H9 (cell line): ENCODE data around the gene C4orf51. TPM values are rescaled to one million over a fixed set of nuclear protein-coding genes. Genes with fewer than 3 reads are reported as not detected.

Experiments used
- DNase-seq: peaks from one replicate; pipeline ENCODE4 v3.0.0-alpha.2; 2017
- H2AFZ ChIP-seq: one replicate; pipeline ENCODE4 v1.6.1; 2013; ENCODE audit warnings: mild to moderate bottlenecking, low read length, control low read depth, moderate library complexity
- H2AK5ac ChIP-seq: 2 replicates; pipeline ENCODE4 v1.6.1; 2013; ENCODE audit warnings: low read length, control low read depth, mixed read lengths; ENCODE audit not compliant: insufficient read length
- H2BK120ac ChIP-seq: one replicate; pipeline ENCODE4 v1.6.1; 2013; ENCODE audit warnings: low read depth, mild to moderate bottlenecking, low read length, control low read depth, inconsistent platforms; ENCODE audit not compliant: poor library complexity, severe bottlenecking
- H2BK12ac ChIP-seq: 2 replicates; pipeline ENCODE4 v1.6.1; 2013; ENCODE audit warnings: low read length, control low read depth, mixed read lengths, low read depth; ENCODE audit not compliant: insufficient read length
- H2BK15ac ChIP-seq: 2 replicates; pipeline ENCODE4 v1.6.1; 2013; ENCODE audit warnings: low read depth, low read length, control low read depth
- H2BK20ac ChIP-seq: one replicate; pipeline ENCODE4 v1.6.1; 2013; ENCODE audit warnings: low read depth, mild to moderate bottlenecking, low read length, control low read depth, inconsistent platforms; ENCODE audit not compliant: poor library complexity, severe bottlenecking
- H2BK5ac ChIP-seq: 2 replicates; pipeline ENCODE4 v1.6.1; 2013; ENCODE audit warnings: low read length, control low read depth, mixed read lengths; ENCODE audit not compliant: insufficient read length
- H3K14ac ChIP-seq: 2 replicates; pipeline ENCODE4 v1.6.1; 2013; ENCODE audit warnings: low read length, control low read depth; ENCODE audit not compliant: insufficient read depth
- H3K18ac ChIP-seq: 2 replicates; pipeline ENCODE4 v1.6.1; 2013; ENCODE audit warnings: low read depth, mild to moderate bottlenecking, mixed read lengths, low read length, control low read depth; ENCODE audit not compliant: insufficient read length
- H3K23ac ChIP-seq: 2 replicates; pipeline ENCODE4 v1.6.1; 2013; ENCODE audit warnings: low read length, control low read depth, mixed read lengths, low read depth; ENCODE audit not compliant: insufficient read length
- H3K23me2 ChIP-seq: 2 replicates; pipeline ENCODE4 v1.6.1; 2013; ENCODE audit warnings: low read depth, mild to moderate bottlenecking, mixed read lengths, low read length, control low read depth; ENCODE audit not compliant: insufficient read length, poor library complexity, severe bottlenecking
- H3K27ac ChIP-seq: 2 replicates; pipeline ENCODE4 v1.5.1; 2013; ENCODE audit warnings: low read length, control low read depth, mixed read lengths, low read depth; ENCODE audit not compliant: insufficient read length
- H3K27me3 ChIP-seq: 2 replicates; pipeline ENCODE4 v1.6.1; 2013; ENCODE audit warnings: low read length, control low read depth, inconsistent platforms; ENCODE audit not compliant: insufficient read depth
- H3K4ac ChIP-seq: 2 replicates; pipeline ENCODE4 v1.6.1; 2013; ENCODE audit warnings: low read depth, mild to moderate bottlenecking, control low read depth, inconsistent platforms, low read length, moderate library complexity
- H3K4me1 ChIP-seq: 2 replicates; pipeline ENCODE4 v1.6.1; 2013; ENCODE audit warnings: low read length, control low read depth, inconsistent platforms; ENCODE audit not compliant: insufficient read depth
- H3K4me2 ChIP-seq: 2 replicates; pipeline ENCODE4 v1.6.1; 2013; ENCODE audit warnings: low read length, control low read depth, mixed read lengths; ENCODE audit not compliant: insufficient read length, insufficient read depth
- H3K56ac ChIP-seq: 2 replicates; pipeline ENCODE4 v1.6.1; 2013; ENCODE audit warnings: low read depth, mild to moderate bottlenecking, mixed read lengths, low read length, control low read depth; ENCODE audit not compliant: insufficient read length
- H3K79me1 ChIP-seq: 2 replicates; pipeline ENCODE4 v1.6.1; 2013; ENCODE audit warnings: low read depth, mild to moderate bottlenecking, moderate library complexity, low read length, control low read depth, inconsistent platforms; ENCODE audit not compliant: insufficient read depth, poor library complexity, severe bottlenecking
- H3K79me2 ChIP-seq: 2 replicates; pipeline ENCODE4 v1.6.1; 2013; ENCODE audit warnings: low read length, control low read depth, inconsistent platforms; ENCODE audit not compliant: insufficient read depth
- H3K9ac ChIP-seq: 2 replicates; pipeline ENCODE4 v1.6.1; 2013; ENCODE audit warnings: low read length, control low read depth, mixed read lengths; ENCODE audit not compliant: insufficient read length; ENCODE audit errors: extremely low read depth
- H3K9me3 ChIP-seq: one replicate; pipeline ENCODE4 v1.6.1; 2013; ENCODE audit warnings: low read depth, low read length, inconsistent platforms; ENCODE audit not compliant: control insufficient read depth
- H3T11ph ChIP-seq: one replicate; pipeline ENCODE4 v1.6.1; 2013; ENCODE audit warnings: mild to moderate bottlenecking, low read length, control low read depth, inconsistent platforms
- H4K20me1 ChIP-seq: one replicate; pipeline ENCODE4 v1.6.1; 2013; ENCODE audit not compliant: control insufficient read depth, insufficient read length, insufficient read depth
- H4K5ac ChIP-seq: 2 replicates; pipeline ENCODE4 v1.6.1; 2013; ENCODE audit warnings: low read depth, mild to moderate bottlenecking, mixed read lengths, low read length, control low read depth; ENCODE audit not compliant: insufficient read length
- H4K8ac ChIP-seq: replicated peaks from 2 replicates; pipeline ENCODE4 v1.6.1; 2013; ENCODE audit warnings: low read length, control low read depth, mixed read lengths, low read depth; ENCODE audit not compliant: insufficient read length
- H4K91ac ChIP-seq: 2 replicates; pipeline ENCODE4 v1.6.1; 2013; ENCODE audit warnings: low read depth, mild to moderate bottlenecking, moderate library complexity, mixed read lengths, low read length, control low read depth; ENCODE audit not compliant: insufficient read length
- H3K27ac Mint-ChIP-seq, 3 experiments: 2 replicates in 2 of 3; 3 replicates in 1 of 3; pipeline ENCODE4 v1.8.0; 2020 to 2021; ENCODE audit warnings: mixed read lengths in 3 of 3, mild to moderate bottlenecking in 1 of 3, moderate library complexity in 1 of 3
- H3K27me3 Mint-ChIP-seq: 2 replicates; pipeline ENCODE4 v1.8.0; 2021; ENCODE audit warnings: low read depth, mild to moderate bottlenecking, moderate library complexity, mixed read lengths
- H3K36me3 Mint-ChIP-seq, 3 experiments: 2 replicates in 2 of 3; 3 replicates in 1 of 3; pipeline ENCODE4 v1.8.0; 2020 to 2021; ENCODE audit warnings: low read depth in 3 of 3, mixed read lengths in 3 of 3; ENCODE audit not compliant: insufficient read depth in 1 of 3
- H3K4me1 Mint-ChIP-seq, 2 experiments: 2 replicates each; pipeline ENCODE4 v1.8.0; 2020; ENCODE audit warnings: mixed read lengths in 2 of 2
- H3K4me3 Mint-ChIP-seq, 2 experiments: 2 replicates in 1 of 2; 3 replicates in 1 of 2; pipeline ENCODE4 v1.8.0; 2020 to 2021; ENCODE audit warnings: mild to moderate bottlenecking in 2 of 2, mixed read lengths in 2 of 2, moderate library complexity in 1 of 2
- H3K9me3 Mint-ChIP-seq, 2 experiments: 2 replicates in 1 of 2; 3 replicates in 1 of 2; pipeline ENCODE4 v1.8.0; 2020; ENCODE audit warnings: mild to moderate bottlenecking in 2 of 2, mixed read lengths in 2 of 2, moderate library complexity in 1 of 2
- WGBS: extraction: QIAGEN DNeasy Blood & Tissue Kit; methylation state at CpG from one replicate; pipeline ENCODE4 v1.1.7; 2013; ENCODE audit warnings: missing lambda C conversion rate, low lambda C conversion rate, mixed read lengths; ENCODE audit not compliant: insufficient read length; ENCODE audit errors: extremely low coverage; 5-methylcytosine and 5-hydroxymethylcytosine counted together
- total RNA-seq: library from RNA; stranded (reverse); gene quantifications from 2 replicates; pipeline ENCODE4 v1.2.1, GENCODE V29; 2021
- TF ChIP-seq, protein P1 (sequence below): fragments of 200-600 bp; sonication (generic); conservative IDR thresholded peaks from 3 replicates; pipeline ENCODE4 v1.8.0; 2021; ENCODE audit warnings: antibody characterized with exemption, mild to moderate bottlenecking

C4orf51 gene
- total RNA-seq, 1 experiment from 2014 or later = 6.0 TPM

DNA sequence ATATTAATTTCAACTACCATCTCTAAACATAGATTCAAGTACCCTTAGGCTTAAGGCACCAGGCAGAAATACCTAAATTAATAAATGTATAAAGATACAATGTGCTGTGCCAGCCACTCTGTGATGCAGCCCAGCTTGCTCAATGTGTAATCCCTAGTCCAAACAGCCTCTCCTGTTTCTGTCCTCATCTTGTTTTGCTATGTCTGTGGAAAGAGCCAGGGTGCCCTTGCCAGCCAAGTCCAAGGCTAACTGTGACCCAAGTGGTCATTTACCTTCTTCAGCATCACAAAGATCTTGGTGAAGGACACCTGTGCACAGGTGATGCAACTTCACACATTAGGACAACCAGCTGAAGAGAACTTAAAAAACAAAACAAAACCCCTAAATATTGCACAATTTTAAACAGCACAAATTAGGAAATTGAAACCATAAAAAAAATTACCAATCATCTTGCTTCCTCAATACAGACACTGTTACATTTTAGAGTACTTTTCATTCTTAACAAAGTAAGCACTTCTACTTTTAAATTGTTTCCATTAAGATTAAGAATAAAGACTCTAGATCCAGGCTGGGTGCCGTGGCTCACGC is 89.6 kb downstream of the C4orf51 start:
- H3T11ph ChIP-seq = no peak overlapping the region
- TF ChIP-seq, protein P1, sequence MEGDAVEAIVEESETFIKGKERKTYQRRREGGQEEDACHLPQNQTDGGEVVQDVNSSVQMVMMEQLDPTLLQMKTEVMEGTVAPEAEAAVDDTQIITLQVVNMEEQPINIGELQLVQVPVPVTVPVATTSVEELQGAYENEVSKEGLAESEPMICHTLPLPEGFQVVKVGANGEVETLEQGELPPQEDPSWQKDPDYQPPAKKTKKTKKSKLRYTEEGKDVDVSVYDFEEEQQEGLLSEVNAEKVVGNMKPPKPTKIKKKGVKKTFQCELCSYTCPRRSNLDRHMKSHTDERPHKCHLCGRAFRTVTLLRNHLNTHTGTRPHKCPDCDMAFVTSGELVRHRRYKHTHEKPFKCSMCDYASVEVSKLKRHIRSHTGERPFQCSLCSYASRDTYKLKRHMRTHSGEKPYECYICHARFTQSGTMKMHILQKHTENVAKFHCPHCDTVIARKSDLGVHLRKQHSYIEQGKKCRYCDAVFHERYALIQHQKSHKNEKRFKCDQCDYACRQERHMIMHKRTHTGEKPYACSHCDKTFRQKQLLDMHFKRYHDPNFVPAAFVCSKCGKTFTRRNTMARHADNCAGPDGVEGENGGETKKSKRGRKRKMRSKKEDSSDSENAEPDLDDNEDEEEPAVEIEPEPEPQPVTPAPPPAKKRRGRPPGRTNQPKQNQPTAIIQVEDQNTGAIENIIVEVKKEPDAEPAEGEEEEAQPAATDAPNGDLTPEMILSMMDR = no peak
- H3K79me1 ChIP-seq = no peaks in the 10 kb centered on the region
- no peak overlapping the region for H3K4me3 Mint-ChIP-seq
- no peak for DNase-seq
- no peak overlapping the region for H2BK15ac ChIP-seq
- no CpG with 5 or more reads among the region's 2 CpGs for WGBS
- H3K14ac ChIP-seq = no peak overlapping the region
- no peak overlapping the region for H3K23ac ChIP-seq
- no peak overlapping the region for H3K9ac ChIP-seq
- H4K5ac ChIP-seq = no peak overlapping the region
- no peaks in the 10 kb centered on the region for H3K23me2 ChIP-seq
- H2BK120ac ChIP-seq = no peak overlapping the region
- no peaks in the 10 kb centered on the region for H3K4me1 ChIP-seq
- no peaks in the 10 kb centered on the region for H3K27me3 Mint-ChIP-seq
- no peaks in the 10 kb centered on the region for H3K79me2 ChIP-seq
- H4K8ac ChIP-seq = no peak overlapping the region
- H3K18ac ChIP-seq = no peak overlapping the region
- H3K4me2 ChIP-seq = no peak overlapping the region
- no peak overlapping the region for H2AK5ac ChIP-seq
- H3K4ac ChIP-seq = no peak overlapping the region
- H2AFZ ChIP-seq = no peak overlapping the region
- no peak overlapping the region for H2BK5ac ChIP-seq
- H4K91ac ChIP-seq = no peak overlapping the region
- no peaks in the 10 kb centered on the region for H3K9me3 Mint-ChIP-seq
- H3K27ac Mint-ChIP-seq = peak overlapping the region in 1 of 3 experiments; percentile 84; a peak in 1 of 7 replicates
- peaks cover 3% of the 10 kb centered on the region for H4K20me1 ChIP-seq
- H3K56ac ChIP-seq = no peak overlapping the region
- H3K36me3 Mint-ChIP-seq = peaks cover 36 to 67% (median 63%) of the 10 kb centered on the region in 3 experiments
- H3K9me3 ChIP-seq = no peaks in the 10 kb centered on the region
- H3K4me1 Mint-ChIP-seq = 0 out of 4 replicates have a peak, but pooled peaks cover 0 to 1% of the 10 kb centered on the region in 2 experiments
- no peak overlapping the region for H2BK20ac ChIP-seq
- no peak overlapping the region for H3K27ac ChIP-seq
- H3K27me3 ChIP-seq = no peaks in the 10 kb centered on the region
- H2BK12ac ChIP-seq = no peak overlapping the region
